ENCODE data around the gene PRKAR1A. TPM values are rescaled to one million over a fixed set of nuclear protein-coding genes. Genes with fewer than 3 reads are reported as not detected.

PRKAR1A gene
- total and polyA plus RNA-seq, 8 donors: 22.6 to 323 (median 80.3) TPM

DNA sequence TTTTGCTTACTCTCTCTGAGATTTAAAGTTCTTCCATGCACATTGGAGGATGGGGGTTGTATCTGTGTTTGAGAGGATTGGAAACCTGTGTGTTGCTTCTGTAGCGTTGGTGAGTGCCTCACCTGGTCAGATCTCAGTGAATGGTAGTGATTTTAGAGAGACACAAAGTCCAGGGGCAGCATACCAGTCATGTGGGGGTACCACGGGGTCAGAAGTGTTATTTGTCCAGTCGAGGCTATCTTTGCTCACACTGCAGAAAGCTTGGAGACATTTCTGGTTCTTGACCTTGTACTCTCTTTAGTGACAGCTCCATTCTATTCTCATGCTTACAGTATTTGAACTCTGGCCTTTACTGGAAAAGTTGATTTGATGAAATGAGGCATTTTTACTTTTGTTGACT is 23.7 kb downstream of the PRKAR1A start:
- intact Hi-C loops (cut with DNase I; ENCODE audit: low total_unique reads): loop anchor here (10.0 kb wide), 1 partner anchor 229 kb away; no protein-coding TSS in a partner anchor
- no peaks in the 10 kb centered on the region for H3K9me3 ChIP-seq
- no peak overlapping the region for H3K27ac ChIP-seq
- TF ChIP-seq, protein P1, sequence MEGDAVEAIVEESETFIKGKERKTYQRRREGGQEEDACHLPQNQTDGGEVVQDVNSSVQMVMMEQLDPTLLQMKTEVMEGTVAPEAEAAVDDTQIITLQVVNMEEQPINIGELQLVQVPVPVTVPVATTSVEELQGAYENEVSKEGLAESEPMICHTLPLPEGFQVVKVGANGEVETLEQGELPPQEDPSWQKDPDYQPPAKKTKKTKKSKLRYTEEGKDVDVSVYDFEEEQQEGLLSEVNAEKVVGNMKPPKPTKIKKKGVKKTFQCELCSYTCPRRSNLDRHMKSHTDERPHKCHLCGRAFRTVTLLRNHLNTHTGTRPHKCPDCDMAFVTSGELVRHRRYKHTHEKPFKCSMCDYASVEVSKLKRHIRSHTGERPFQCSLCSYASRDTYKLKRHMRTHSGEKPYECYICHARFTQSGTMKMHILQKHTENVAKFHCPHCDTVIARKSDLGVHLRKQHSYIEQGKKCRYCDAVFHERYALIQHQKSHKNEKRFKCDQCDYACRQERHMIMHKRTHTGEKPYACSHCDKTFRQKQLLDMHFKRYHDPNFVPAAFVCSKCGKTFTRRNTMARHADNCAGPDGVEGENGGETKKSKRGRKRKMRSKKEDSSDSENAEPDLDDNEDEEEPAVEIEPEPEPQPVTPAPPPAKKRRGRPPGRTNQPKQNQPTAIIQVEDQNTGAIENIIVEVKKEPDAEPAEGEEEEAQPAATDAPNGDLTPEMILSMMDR (IDR thresholded peaks at IDR 0.05): no peak
- no peak for TF ChIP-seq POLR2A (IDR thresholded peaks at IDR 0.05)
- H3K27me3 ChIP-seq: no peaks in the 10 kb centered on the region
- H3K4me3 ChIP-seq: no peak overlapping the region
- DNase-seq: no peak
- 53 to 73% (median 67%) methylated on average over 3 of the region's 3 CpGs for WGBS, 5 donors
- peaks cover 57 to 98% (median 91%) of the 10 kb centered on the region in 4 donors for H3K36me3 ChIP-seq
- H3K4me1 ChIP-seq: peaks cover 0 to 19% (median 6%) of the 10 kb centered on the region in 4 donors

DNA sequence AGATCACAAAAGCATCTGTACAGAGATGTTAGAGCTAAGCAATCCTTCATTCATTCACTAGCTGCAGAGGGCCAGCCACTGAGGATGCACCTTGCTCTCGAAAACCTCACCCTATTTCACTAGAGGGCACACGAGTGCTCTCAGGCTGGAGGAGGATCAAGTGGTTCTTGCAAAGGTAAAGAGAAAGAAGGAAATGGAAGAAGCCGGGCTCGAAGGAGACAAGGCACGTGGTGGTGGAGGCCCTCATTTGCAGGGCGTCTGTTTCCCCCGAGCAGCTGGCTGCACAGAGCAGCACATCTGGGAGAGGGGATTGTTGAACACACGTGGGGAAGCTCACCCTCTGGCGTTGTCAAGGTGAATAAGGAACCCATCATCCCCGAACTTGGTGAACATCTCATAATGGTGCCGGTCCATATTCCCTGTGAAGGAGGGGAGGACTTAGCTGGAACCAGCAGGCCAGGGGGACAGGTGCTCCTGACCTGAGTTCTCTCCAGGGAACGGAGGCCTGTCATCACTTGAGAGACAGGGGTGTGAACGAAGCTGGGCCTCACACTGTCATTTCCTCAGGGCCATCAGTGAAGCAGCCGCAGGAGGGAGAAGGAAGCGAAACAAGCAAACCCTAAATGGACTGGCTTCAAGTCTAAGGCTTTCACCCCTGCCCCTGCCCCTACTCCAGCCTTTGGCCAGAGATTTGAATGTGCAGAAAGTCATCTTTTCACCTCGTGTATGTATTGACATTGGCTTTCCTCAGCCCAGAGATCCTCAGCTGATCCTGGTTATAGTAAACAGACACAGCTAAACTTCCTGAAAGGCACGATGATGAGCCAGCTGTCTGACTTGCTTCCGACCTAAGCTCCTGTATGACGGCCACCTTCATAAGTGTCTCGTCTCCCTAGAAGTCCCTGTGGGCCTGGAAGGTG is 27.6 kb downstream of the PRKAR1A start:
- Histone ChIP-seq H3K9me3 (no peaks in the 10 kb centered on the region), H3K36me3 (peaks cover 42 to 76% (median 70%) of the 10 kb centered on the region in 4 donors), H3K4me1 (peaks cover 0 to 32% (median 10%) of the 10 kb centered on the region in 4 donors), H3K27me3 (no peaks in the 10 kb centered on the region), H3K4me3 (no peak overlapping the region), H3K27ac (peak overlapping the region in 4 of 5 donors; percentile 7 to 53 (median 36))
- WGBS, 5 donors: 51 to 61% (median 54%) methylated on average over 18 to 20 of the region's 20 CpGs
- DNase-seq: peak; percentile 55 to 67
- TF ChIP-seq POLR2AphosphoS5 (IDR thresholded peaks at IDR 0.05) (peak in 2 of 3 donors; percentile 22 to 60), POLR2A (IDR thresholded peaks at IDR 0.05) (no peak), EP300 (IDR thresholded peaks at IDR 0.05) (no peak)
- TF ChIP-seq, protein P1 (IDR thresholded peaks at IDR 0.05): peak in 4 of 7 experiments; percentile 21 to 45 (median 22)
- intact Hi-C loops (cut with DNase I; ENCODE audit: low total_unique reads): loop anchor here (10.0 kb wide), 1 partner anchor 225 kb away; no protein-coding TSS in a partner anchor

DNA sequence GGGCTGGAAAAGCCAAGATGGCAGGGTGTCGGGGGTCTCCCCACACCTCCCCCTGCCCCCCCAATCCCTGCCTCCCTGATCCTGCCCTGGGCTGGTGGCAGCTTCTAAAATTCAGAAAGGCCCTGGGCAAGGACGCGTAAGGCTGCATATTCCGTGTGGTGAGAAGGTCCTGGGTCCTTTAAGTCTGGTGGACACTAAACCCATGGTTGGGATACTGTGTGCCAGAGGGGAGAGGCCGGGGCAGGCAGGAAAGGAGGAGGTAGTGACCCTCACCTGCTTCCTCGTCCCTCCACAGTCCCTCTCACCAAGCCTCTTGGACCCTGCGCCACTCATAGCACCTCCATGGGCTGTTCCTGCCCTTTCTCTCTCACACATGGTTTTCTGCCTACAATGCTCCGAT is 28.8 kb downstream of the PRKAR1A start:
- WGBS, 5 donors: 82 to 96% (median 92%) methylated on average over 7 to 8 of the region's 8 CpGs
- no peak for TF ChIP-seq POLR2A (IDR thresholded peaks at IDR 0.05)
- intact Hi-C loops (cut with DNase I; ENCODE audit: low total_unique reads): no loop called here

DNA sequence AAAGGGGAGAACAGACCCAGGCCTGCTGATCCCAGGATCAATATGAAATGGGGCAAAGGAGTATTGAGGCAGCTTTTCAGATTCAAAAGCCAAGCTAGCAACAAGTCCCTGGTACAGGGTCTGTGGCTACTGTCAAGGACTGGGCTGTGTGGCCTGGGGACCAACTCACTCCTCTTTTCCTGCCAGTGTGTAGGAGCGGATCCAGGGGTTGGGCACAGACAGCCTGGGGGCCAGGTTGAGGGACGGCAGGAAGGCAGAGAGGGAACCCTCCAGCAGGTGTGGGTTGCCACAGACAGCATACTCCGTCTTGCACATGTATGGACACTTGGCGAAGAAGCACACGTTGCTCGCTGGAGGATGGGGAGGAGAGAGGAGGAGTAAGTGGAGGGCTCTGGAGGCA is 29.6 kb downstream of the PRKAR1A start:
- intact Hi-C loops (cut with DNase I; ENCODE audit: low total_unique reads): no loop called here
- DNase-seq: no peak
- Histone ChIP-seq H3K4me3 (no peak overlapping the region), H3K36me3 (peaks cover 29 to 56% (median 50%) of the 10 kb centered on the region in 4 donors), H3K9me3 (no peaks in the 10 kb centered on the region), H3K27ac (peak overlapping the region in 4 of 5 donors; percentile 53 to 79 (median 66)), H3K4me1 (peaks cover 0 to 32% (median 10%) of the 10 kb centered on the region in 4 donors), H3K27me3 (no peaks in the 10 kb centered on the region)
- TF ChIP-seq, protein P1 (IDR thresholded peaks at IDR 0.05): no peak
- TF ChIP-seq POLR2AphosphoS5 (IDR thresholded peaks at IDR 0.05) (no peak), POLR2A (IDR thresholded peaks at IDR 0.05) (no peak), EP300 (IDR thresholded peaks at IDR 0.05) (no peak)
- 90 to 95% (median 93%) methylated on average over 6 of the region's 6 CpGs for WGBS, 5 donors

More for the DNA sequence above, 28.8 kb downstream of the PRKAR1A start:
- H3K27ac ChIP-seq: peak overlapping the region in 2 of 5 donors; percentile 44 to 53
- peaks cover 0 to 32% (median 10%) of the 10 kb centered on the region in 4 donors for H3K4me1 ChIP-seq
- H3K36me3 ChIP-seq: peaks cover 33 to 64% (median 59%) of the 10 kb centered on the region in 4 donors
- no peak for DNase-seq
- H3K9me3 ChIP-seq: no peaks in the 10 kb centered on the region
- no peak overlapping the region for H3K4me3 ChIP-seq
- no peaks in the 10 kb centered on the region for H3K27me3 ChIP-seq

All from stomach (tissue), 9 donors.